ENCODE data around the gene PRRG1.

DNA sequence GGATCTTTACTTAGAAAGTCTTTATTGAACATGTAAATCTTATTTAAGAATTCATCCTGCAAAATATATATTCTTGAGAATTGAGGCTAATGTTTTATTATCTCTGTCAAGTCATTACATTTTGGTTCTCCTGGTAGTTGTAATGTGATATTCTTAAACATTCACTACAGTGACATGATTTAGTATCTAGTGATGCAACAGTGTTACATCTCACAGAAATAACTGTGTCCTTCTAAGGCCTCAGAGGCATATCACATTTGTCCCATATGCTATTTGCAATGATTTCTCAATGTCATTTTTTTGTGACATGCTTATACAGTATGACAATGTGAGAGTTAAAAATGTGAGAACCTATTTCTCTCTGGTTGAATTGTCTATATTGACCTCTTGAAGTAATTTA is 34.1 kb downstream of the PRRG1 start:
- TF ChIP-seq, protein P1, sequence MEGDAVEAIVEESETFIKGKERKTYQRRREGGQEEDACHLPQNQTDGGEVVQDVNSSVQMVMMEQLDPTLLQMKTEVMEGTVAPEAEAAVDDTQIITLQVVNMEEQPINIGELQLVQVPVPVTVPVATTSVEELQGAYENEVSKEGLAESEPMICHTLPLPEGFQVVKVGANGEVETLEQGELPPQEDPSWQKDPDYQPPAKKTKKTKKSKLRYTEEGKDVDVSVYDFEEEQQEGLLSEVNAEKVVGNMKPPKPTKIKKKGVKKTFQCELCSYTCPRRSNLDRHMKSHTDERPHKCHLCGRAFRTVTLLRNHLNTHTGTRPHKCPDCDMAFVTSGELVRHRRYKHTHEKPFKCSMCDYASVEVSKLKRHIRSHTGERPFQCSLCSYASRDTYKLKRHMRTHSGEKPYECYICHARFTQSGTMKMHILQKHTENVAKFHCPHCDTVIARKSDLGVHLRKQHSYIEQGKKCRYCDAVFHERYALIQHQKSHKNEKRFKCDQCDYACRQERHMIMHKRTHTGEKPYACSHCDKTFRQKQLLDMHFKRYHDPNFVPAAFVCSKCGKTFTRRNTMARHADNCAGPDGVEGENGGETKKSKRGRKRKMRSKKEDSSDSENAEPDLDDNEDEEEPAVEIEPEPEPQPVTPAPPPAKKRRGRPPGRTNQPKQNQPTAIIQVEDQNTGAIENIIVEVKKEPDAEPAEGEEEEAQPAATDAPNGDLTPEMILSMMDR (conservative IDR thresholded peaks at IDR 0.05; ENCODE audit: low read length), result no peak
- no peak for TF ChIP-seq EZH2phosphoT487 (IDR thresholded peaks at IDR 0.05; ENCODE audit: borderline replicate concordance)

All from Loucy (cell line).